H9 (cell line): Measurements from ENCODE around the gene NMRK1. TPM values are rescaled to one million over a fixed set of nuclear protein-coding genes. Genes with fewer than 3 reads are reported as not detected.

Experiments used
- DNase-seq: peaks from one replicate; pipeline ENCODE4 v3.0.0-alpha.2; 2017
- H2AFZ ChIP-seq: one replicate; pipeline ENCODE4 v1.6.1; 2013; ENCODE audit warnings: mild to moderate bottlenecking, low read length, control low read depth, moderate library complexity
- H2AK5ac ChIP-seq: 2 replicates; pipeline ENCODE4 v1.6.1; 2013; ENCODE audit warnings: low read length, control low read depth, mixed read lengths; ENCODE audit not compliant: insufficient read length
- H2BK120ac ChIP-seq: one replicate; pipeline ENCODE4 v1.6.1; 2013; ENCODE audit warnings: low read depth, mild to moderate bottlenecking, low read length, control low read depth, inconsistent platforms; ENCODE audit not compliant: poor library complexity, severe bottlenecking
- H2BK12ac ChIP-seq: 2 replicates; pipeline ENCODE4 v1.6.1; 2013; ENCODE audit warnings: low read length, control low read depth, mixed read lengths, low read depth; ENCODE audit not compliant: insufficient read length
- H2BK15ac ChIP-seq: 2 replicates; pipeline ENCODE4 v1.6.1; 2013; ENCODE audit warnings: low read depth, low read length, control low read depth
- H2BK20ac ChIP-seq: one replicate; pipeline ENCODE4 v1.6.1; 2013; ENCODE audit warnings: low read depth, mild to moderate bottlenecking, low read length, control low read depth, inconsistent platforms; ENCODE audit not compliant: poor library complexity, severe bottlenecking
- H2BK5ac ChIP-seq: 2 replicates; pipeline ENCODE4 v1.6.1; 2013; ENCODE audit warnings: low read length, control low read depth, mixed read lengths; ENCODE audit not compliant: insufficient read length
- H3K14ac ChIP-seq: 2 replicates; pipeline ENCODE4 v1.6.1; 2013; ENCODE audit warnings: low read length, control low read depth; ENCODE audit not compliant: insufficient read depth
- H3K18ac ChIP-seq: 2 replicates; pipeline ENCODE4 v1.6.1; 2013; ENCODE audit warnings: low read depth, mild to moderate bottlenecking, mixed read lengths, low read length, control low read depth; ENCODE audit not compliant: insufficient read length
- H3K23ac ChIP-seq: 2 replicates; pipeline ENCODE4 v1.6.1; 2013; ENCODE audit warnings: low read length, control low read depth, mixed read lengths, low read depth; ENCODE audit not compliant: insufficient read length
- H3K23me2 ChIP-seq: 2 replicates; pipeline ENCODE4 v1.6.1; 2013; ENCODE audit warnings: low read depth, mild to moderate bottlenecking, mixed read lengths, low read length, control low read depth; ENCODE audit not compliant: insufficient read length, poor library complexity, severe bottlenecking
- H3K27ac ChIP-seq: 2 replicates; pipeline ENCODE4 v1.5.1; 2013; ENCODE audit warnings: low read length, control low read depth, mixed read lengths, low read depth; ENCODE audit not compliant: insufficient read length
- H3K27me3 ChIP-seq: 2 replicates; pipeline ENCODE4 v1.6.1; 2013; ENCODE audit warnings: low read length, control low read depth, inconsistent platforms; ENCODE audit not compliant: insufficient read depth
- H3K4ac ChIP-seq: 2 replicates; pipeline ENCODE4 v1.6.1; 2013; ENCODE audit warnings: low read depth, mild to moderate bottlenecking, control low read depth, inconsistent platforms, low read length, moderate library complexity
- H3K4me1 ChIP-seq: 2 replicates; pipeline ENCODE4 v1.6.1; 2013; ENCODE audit warnings: low read length, control low read depth, inconsistent platforms; ENCODE audit not compliant: insufficient read depth
- H3K4me2 ChIP-seq: 2 replicates; pipeline ENCODE4 v1.6.1; 2013; ENCODE audit warnings: low read length, control low read depth, mixed read lengths; ENCODE audit not compliant: insufficient read length, insufficient read depth
- H3K56ac ChIP-seq: 2 replicates; pipeline ENCODE4 v1.6.1; 2013; ENCODE audit warnings: low read depth, mild to moderate bottlenecking, mixed read lengths, low read length, control low read depth; ENCODE audit not compliant: insufficient read length
- H3K79me1 ChIP-seq: 2 replicates; pipeline ENCODE4 v1.6.1; 2013; ENCODE audit warnings: low read depth, mild to moderate bottlenecking, moderate library complexity, low read length, control low read depth, inconsistent platforms; ENCODE audit not compliant: insufficient read depth, poor library complexity, severe bottlenecking
- H3K79me2 ChIP-seq: 2 replicates; pipeline ENCODE4 v1.6.1; 2013; ENCODE audit warnings: low read length, control low read depth, inconsistent platforms; ENCODE audit not compliant: insufficient read depth
- H3K9ac ChIP-seq: 2 replicates; pipeline ENCODE4 v1.6.1; 2013; ENCODE audit warnings: low read length, control low read depth, mixed read lengths; ENCODE audit not compliant: insufficient read length; ENCODE audit errors: extremely low read depth
- H3K9me3 ChIP-seq: one replicate; pipeline ENCODE4 v1.6.1; 2013; ENCODE audit warnings: low read depth, low read length, inconsistent platforms; ENCODE audit not compliant: control insufficient read depth
- H3T11ph ChIP-seq: one replicate; pipeline ENCODE4 v1.6.1; 2013; ENCODE audit warnings: mild to moderate bottlenecking, low read length, control low read depth, inconsistent platforms
- H4K20me1 ChIP-seq: one replicate; pipeline ENCODE4 v1.6.1; 2013; ENCODE audit not compliant: control insufficient read depth, insufficient read length, insufficient read depth
- H4K5ac ChIP-seq: 2 replicates; pipeline ENCODE4 v1.6.1; 2013; ENCODE audit warnings: low read depth, mild to moderate bottlenecking, mixed read lengths, low read length, control low read depth; ENCODE audit not compliant: insufficient read length
- H4K8ac ChIP-seq: replicated peaks from 2 replicates; pipeline ENCODE4 v1.6.1; 2013; ENCODE audit warnings: low read length, control low read depth, mixed read lengths, low read depth; ENCODE audit not compliant: insufficient read length
- H4K91ac ChIP-seq: 2 replicates; pipeline ENCODE4 v1.6.1; 2013; ENCODE audit warnings: low read depth, mild to moderate bottlenecking, moderate library complexity, mixed read lengths, low read length, control low read depth; ENCODE audit not compliant: insufficient read length
- H3K27ac Mint-ChIP-seq, 3 experiments: 2 replicates in 2 of 3; 3 replicates in 1 of 3; pipeline ENCODE4 v1.8.0; 2020 to 2021; ENCODE audit warnings: mixed read lengths in 3 of 3, mild to moderate bottlenecking in 1 of 3, moderate library complexity in 1 of 3
- H3K27me3 Mint-ChIP-seq: 2 replicates; pipeline ENCODE4 v1.8.0; 2021; ENCODE audit warnings: low read depth, mild to moderate bottlenecking, moderate library complexity, mixed read lengths
- H3K36me3 Mint-ChIP-seq, 3 experiments: 2 replicates in 2 of 3; 3 replicates in 1 of 3; pipeline ENCODE4 v1.8.0; 2020 to 2021; ENCODE audit warnings: low read depth in 3 of 3, mixed read lengths in 3 of 3; ENCODE audit not compliant: insufficient read depth in 1 of 3
- H3K4me1 Mint-ChIP-seq, 2 experiments: 2 replicates each; pipeline ENCODE4 v1.8.0; 2020; ENCODE audit warnings: mixed read lengths in 2 of 2
- H3K4me3 Mint-ChIP-seq, 2 experiments: 2 replicates in 1 of 2; 3 replicates in 1 of 2; pipeline ENCODE4 v1.8.0; 2020 to 2021; ENCODE audit warnings: mild to moderate bottlenecking in 2 of 2, mixed read lengths in 2 of 2, moderate library complexity in 1 of 2
- H3K9me3 Mint-ChIP-seq, 2 experiments: 2 replicates in 1 of 2; 3 replicates in 1 of 2; pipeline ENCODE4 v1.8.0; 2020; ENCODE audit warnings: mild to moderate bottlenecking in 2 of 2, mixed read lengths in 2 of 2, moderate library complexity in 1 of 2
- WGBS: extraction: QIAGEN DNeasy Blood & Tissue Kit; methylation state at CpG from one replicate; pipeline ENCODE4 v1.1.7; 2013; ENCODE audit warnings: missing lambda C conversion rate, low lambda C conversion rate, mixed read lengths; ENCODE audit not compliant: insufficient read length; ENCODE audit errors: extremely low coverage; 5-methylcytosine and 5-hydroxymethylcytosine counted together
- total RNA-seq: library from RNA; stranded (reverse); gene quantifications from 2 replicates; pipeline ENCODE4 v1.2.1, GENCODE V29; 2021
- TF ChIP-seq, protein P1 (sequence below): fragments of 200-600 bp; sonication (generic); conservative IDR thresholded peaks from 3 replicates; pipeline ENCODE4 v1.8.0; 2021; ENCODE audit warnings: antibody characterized with exemption, mild to moderate bottlenecking

NMRK1 gene
- total RNA-seq, 1 experiment from 2014 or later: 3.0 TPM

DNA sequence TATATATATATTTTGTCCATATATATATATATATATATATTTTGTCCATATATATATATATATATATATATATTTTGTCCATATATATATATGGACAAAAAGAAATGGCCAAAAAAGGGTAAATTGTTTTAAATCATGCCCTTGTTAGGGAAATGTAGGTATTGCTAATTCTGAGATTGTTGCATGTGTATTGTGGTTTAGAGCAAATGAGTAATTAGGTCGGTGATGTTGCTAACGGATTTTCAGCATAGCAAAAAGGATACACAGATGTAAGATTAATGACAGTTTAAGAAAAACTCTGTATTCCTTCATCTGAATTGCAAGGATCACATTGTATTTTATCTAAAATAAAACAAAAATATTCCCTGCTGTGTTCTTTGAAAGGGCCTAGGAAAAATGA lies 40.6 kb upstream of the NMRK1 start:
- Histone ChIP-seq H2BK120ac (no peak overlapping the region), H3K14ac (no peak overlapping the region), H3K79me1 (no peaks in the 10 kb centered on the region), H3K4me1 (no peaks in the 10 kb centered on the region; the same call in 1 of the 2 replicates), H3K27me3 (no peaks in the 10 kb centered on the region), H2BK15ac (no peak overlapping the region), H3K4ac (no peak overlapping the region), H2AFZ (no peak overlapping the region), H3K23me2 (no peaks in the 10 kb centered on the region), H4K20me1 (no peaks in the 10 kb centered on the region), H3K27ac (no peak overlapping the region), H3K56ac (no peak overlapping the region), H3K79me2 (no peaks in the 10 kb centered on the region), H4K5ac (no peak overlapping the region), H3K9me3 (no peaks in the 10 kb centered on the region), H3K9ac (no peak overlapping the region), H4K8ac (no peak overlapping the region), H4K91ac (no peak overlapping the region), H3K18ac (no peak overlapping the region), H2BK12ac (no peak overlapping the region), H2BK5ac (no peak overlapping the region), H2AK5ac (no peak overlapping the region), H3T11ph (no peak overlapping the region), H3K23ac (no peak overlapping the region), H2BK20ac (no peak overlapping the region), H3K4me2 (no peak overlapping the region)
- TF ChIP-seq, protein P1, sequence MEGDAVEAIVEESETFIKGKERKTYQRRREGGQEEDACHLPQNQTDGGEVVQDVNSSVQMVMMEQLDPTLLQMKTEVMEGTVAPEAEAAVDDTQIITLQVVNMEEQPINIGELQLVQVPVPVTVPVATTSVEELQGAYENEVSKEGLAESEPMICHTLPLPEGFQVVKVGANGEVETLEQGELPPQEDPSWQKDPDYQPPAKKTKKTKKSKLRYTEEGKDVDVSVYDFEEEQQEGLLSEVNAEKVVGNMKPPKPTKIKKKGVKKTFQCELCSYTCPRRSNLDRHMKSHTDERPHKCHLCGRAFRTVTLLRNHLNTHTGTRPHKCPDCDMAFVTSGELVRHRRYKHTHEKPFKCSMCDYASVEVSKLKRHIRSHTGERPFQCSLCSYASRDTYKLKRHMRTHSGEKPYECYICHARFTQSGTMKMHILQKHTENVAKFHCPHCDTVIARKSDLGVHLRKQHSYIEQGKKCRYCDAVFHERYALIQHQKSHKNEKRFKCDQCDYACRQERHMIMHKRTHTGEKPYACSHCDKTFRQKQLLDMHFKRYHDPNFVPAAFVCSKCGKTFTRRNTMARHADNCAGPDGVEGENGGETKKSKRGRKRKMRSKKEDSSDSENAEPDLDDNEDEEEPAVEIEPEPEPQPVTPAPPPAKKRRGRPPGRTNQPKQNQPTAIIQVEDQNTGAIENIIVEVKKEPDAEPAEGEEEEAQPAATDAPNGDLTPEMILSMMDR: no peak
- no CpG with 5 or more reads among the region's 2 CpGs for WGBS
- H3K4me1 Mint-ChIP-seq: peaks cover 5 to 8% of the 10 kb centered on the region in 2 experiments
- H3K36me3 Mint-ChIP-seq: 0 out of 7 replicates have a peak, but pooled peaks cover 0 to 3% (median 0%) of the 10 kb centered on the region in 3 experiments
- H3K27me3 Mint-ChIP-seq: no peaks in the 10 kb centered on the region
- no peaks in the 10 kb centered on the region for H3K9me3 Mint-ChIP-seq
- H3K27ac Mint-ChIP-seq: no peak overlapping the region
- no peak overlapping the region for H3K4me3 Mint-ChIP-seq
- DNase-seq: no peak
